Measurements from ENCODE around the gene AFAP1L2. TPM values are rescaled to one million over a fixed set of nuclear protein-coding genes. Genes with fewer than 3 reads are reported as not detected.

AFAP1L2 gene
- total RNA-seq, 6 experiments from 2014 or later = 0.50 to 2.2 (median 1.1) TPM

DNA sequence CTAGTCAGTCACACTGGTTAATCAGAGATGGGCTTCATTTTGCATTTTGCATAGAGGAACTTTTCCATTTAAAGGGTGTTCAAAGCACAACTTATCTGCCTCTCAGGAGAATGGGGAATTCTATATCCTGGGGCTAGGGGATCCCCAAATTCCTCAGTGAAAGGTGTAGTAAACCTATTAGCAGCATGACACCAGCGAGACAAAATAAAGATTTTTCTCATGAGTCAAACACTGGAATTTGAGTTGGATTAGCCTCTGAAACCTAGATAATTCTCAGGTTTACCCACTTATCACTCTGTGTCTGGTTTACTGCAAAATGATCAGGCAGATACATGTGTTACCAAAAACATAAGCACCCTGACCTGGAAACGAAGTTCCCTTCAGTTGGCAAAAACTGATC lies 2.1 kb downstream of the AFAP1L2 start:
- no peaks in the 10 kb centered on the region for H3K36me3 ChIP-seq
- intact Hi-C loops (cut with DNase I) = no loop called here
- H3K4me1 ChIP-seq = peaks cover 0 to 13% (median 0%) of the 10 kb centered on the region in 4 donors
- WGBS (ENCODE audit: insufficient coverage, low coverage, low lambda C conversion rate, missing lambda C conversion rate) = 45% methylated on average over 2 of the region's 2 CpGs
- ATAC-seq = no peak
- no peak for TF ChIP-seq POLR2A (IDR thresholded peaks at IDR 0.05)
- TF ChIP-seq, protein P1, sequence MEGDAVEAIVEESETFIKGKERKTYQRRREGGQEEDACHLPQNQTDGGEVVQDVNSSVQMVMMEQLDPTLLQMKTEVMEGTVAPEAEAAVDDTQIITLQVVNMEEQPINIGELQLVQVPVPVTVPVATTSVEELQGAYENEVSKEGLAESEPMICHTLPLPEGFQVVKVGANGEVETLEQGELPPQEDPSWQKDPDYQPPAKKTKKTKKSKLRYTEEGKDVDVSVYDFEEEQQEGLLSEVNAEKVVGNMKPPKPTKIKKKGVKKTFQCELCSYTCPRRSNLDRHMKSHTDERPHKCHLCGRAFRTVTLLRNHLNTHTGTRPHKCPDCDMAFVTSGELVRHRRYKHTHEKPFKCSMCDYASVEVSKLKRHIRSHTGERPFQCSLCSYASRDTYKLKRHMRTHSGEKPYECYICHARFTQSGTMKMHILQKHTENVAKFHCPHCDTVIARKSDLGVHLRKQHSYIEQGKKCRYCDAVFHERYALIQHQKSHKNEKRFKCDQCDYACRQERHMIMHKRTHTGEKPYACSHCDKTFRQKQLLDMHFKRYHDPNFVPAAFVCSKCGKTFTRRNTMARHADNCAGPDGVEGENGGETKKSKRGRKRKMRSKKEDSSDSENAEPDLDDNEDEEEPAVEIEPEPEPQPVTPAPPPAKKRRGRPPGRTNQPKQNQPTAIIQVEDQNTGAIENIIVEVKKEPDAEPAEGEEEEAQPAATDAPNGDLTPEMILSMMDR (IDR thresholded peaks at IDR 0.05) = no peak
- no peaks in the 10 kb centered on the region for H3K9me3 ChIP-seq
- peaks cover 0 to 14% of the 10 kb centered on the region in 2 donors for H3K27me3 ChIP-seq
- no peak for DNase-seq
- no peak overlapping the region for H3K27ac ChIP-seq
- no peak overlapping the region for H3K4me3 ChIP-seq

DNA sequence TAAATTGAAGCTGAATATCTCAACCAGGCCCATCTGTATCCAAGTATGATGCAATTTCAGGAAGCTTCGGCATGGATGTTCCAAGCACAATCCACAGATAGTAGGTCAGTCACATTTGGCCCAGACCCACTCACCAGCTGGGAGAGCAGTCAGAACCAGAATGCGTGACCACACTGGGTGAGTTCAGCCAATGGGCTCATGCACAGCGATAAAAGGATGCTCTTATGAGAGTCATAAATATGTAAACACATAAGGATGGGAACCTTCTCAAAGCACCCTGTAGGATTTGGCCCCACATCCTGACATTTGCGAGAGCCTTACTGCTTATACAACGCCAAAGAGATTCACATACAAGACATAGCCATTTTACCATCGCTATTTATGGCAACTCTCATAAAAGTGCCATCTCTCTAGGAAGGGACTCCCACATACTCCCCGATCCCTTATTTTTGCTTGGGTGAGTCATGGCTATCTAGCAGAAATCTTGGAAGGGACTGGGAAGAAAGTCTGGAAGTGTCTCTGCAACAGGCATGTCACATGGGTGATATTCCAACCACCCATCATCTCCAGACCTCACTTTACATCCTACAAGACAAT lies 3.0 kb downstream of the AFAP1L2 start:
- H3K27ac ChIP-seq = no peak overlapping the region
- DNase-seq (no peak), ATAC-seq (peak; percentile 14 to 40 (median 20))
- H3K36me3 ChIP-seq = no peaks in the 10 kb centered on the region
- 73% methylated on average over 5 of the region's 7 CpGs for WGBS (ENCODE audit: insufficient coverage, low coverage, low lambda C conversion rate, missing lambda C conversion rate)
- peaks cover 0 to 14% of the 10 kb centered on the region in 2 donors for H3K27me3 ChIP-seq
- intact Hi-C loops (cut with DNase I) = no loop called here
- H3K4me1 ChIP-seq = peaks cover 0 to 13% (median 0%) of the 10 kb centered on the region in 4 donors
- no peaks in the 10 kb centered on the region for H3K9me3 ChIP-seq
- TF ChIP-seq, protein P1 (IDR thresholded peaks at IDR 0.05) = no peak
- TF ChIP-seq POLR2A (IDR thresholded peaks at IDR 0.05) = no peak
- no peak overlapping the region for H3K4me3 ChIP-seq

DNA sequence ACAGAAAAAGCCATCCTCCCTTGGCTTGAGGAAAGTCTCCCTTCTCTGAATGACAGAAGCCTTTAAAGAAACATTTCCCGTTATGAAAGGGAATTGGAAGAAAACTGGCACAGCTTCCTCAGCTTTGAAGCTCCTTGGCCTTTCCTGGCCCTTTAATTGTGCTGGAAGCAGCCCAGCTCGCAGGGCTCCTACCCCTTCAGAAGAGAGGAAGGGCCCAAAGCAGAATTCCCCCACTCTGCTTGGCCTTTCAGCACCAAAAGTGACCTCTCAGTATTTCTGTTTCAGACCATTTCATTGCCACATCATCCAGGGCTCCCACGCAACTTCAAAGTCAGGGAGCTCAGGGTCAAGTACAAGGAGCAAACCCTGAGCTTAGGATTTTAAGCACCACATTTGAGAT lies 4.2 kb downstream of the AFAP1L2 start:
- Histone ChIP-seq H3K36me3 (no peaks in the 10 kb centered on the region), H3K27ac (peak overlapping the region in 1 of 3 donors; percentile 8), H3K4me3 (no peak overlapping the region), H3K27me3 (peaks cover 0 to 14% of the 10 kb centered on the region in 2 donors), H3K9me3 (no peaks in the 10 kb centered on the region), H3K4me1 (peaks cover 0 to 13% (median 0%) of the 10 kb centered on the region in 4 donors)
- ATAC-seq = no peak
- DNase-seq = no peak
- WGBS (ENCODE audit: insufficient coverage, low coverage, low lambda C conversion rate, missing lambda C conversion rate) = 100% methylated on average over 1 of the region's 3 CpGs
- intact Hi-C loops (cut with DNase I) = no loop called here
- no peak for TF ChIP-seq POLR2A (IDR thresholded peaks at IDR 0.05)
- TF ChIP-seq, protein P1 (IDR thresholded peaks at IDR 0.05) = no peak

DNA sequence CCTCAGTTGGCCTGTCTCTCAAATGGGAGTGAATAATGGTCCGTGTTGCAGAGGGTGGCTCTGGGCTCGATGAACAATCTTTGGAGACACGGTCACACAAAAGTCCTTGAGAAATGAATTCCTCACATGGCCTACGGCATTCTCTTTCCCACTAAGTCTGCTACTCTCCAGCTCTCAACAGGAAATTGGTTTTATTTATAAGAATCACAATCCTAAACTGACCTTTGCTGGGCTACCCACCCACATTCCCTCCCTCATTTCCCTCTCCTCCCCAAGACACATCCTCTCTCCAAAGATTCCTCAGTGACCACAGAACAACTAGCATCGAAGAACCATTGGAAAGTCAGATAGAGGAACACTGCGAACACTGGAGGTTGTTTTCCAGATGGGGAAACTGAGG lies 4.7 kb downstream of the AFAP1L2 start:
- 62% methylated on average over 6 of the region's 6 CpGs for WGBS (ENCODE audit: insufficient coverage, low coverage, low lambda C conversion rate, missing lambda C conversion rate)
- intact Hi-C loops (cut with DNase I) = no loop called here
- peaks cover 0 to 10% (median 0%) of the 10 kb centered on the region in 4 donors for H3K4me1 ChIP-seq

More for the DNA sequence above, 4.7 kb downstream of the AFAP1L2 start:
- Histone ChIP-seq H3K36me3 (no peaks in the 10 kb centered on the region), H3K9me3 (no peaks in the 10 kb centered on the region), H3K27ac (no peak overlapping the region), H3K27me3 (peaks cover 0 to 14% of the 10 kb centered on the region in 2 donors), H3K4me3 (no peak overlapping the region)
- ATAC-seq (no peak), DNase-seq (no peak)
- TF ChIP-seq POLR2A (IDR thresholded peaks at IDR 0.05) = no peak
- TF ChIP-seq, protein P1 (IDR thresholded peaks at IDR 0.05) = no peak

Data from right lobe of liver (tissue), 6 donors.